HCT116 (cell line): ENCODE results near the gene PGS1. TPM values are rescaled to one million over a fixed set of nuclear protein-coding genes. Genes with fewer than 3 reads are reported as not detected.

Source experiments
- ATAC-seq: fragments of 200-7000 bp; cut with Tn5 transposase; 2 replicates; pipeline ENCODE4 v1.9.1; 2020; ENCODE audit warnings: mild to moderate bottlenecking, moderate library complexity
- BruUV-seq: library from RNA; stranded (reverse); fragments of 400-500 nt; replicated peaks from 2 replicates; lab custom pipeline; 2021; lab: Mats Ljungman, UMichigan
- CTCF ChIA-PET: fragments of 300-600 bp; sonication (Branson Sonifier 250); formaldehyde crosslinking; loops from one replicate; lab custom pipeline; 2021; ENCODE audit warnings: antibody characterized with exemption; lab: Charles Lee
- POLR2A ChIA-PET: fragments of 300-600, 350-600 bp; sonication (Branson Sonifier 250); formaldehyde crosslinking; loops from one replicate; lab custom pipeline; 2021; ENCODE audit warnings: antibody characterized with exemption; lab: Charles Lee
- RAD21 ChIA-PET, 2 experiments: fragments of 300-600 bp; sonication (Branson Sonifier 250); formaldehyde crosslinking; loops; one replicate each; lab custom pipeline; 2023; ENCODE audit warnings: low total read pairs in 2 of 2; ENCODE audit not compliant: uncharacterized antibody in 2 of 2, unreplicated experiment in 2 of 2, low non-redundant PET in 1 of 2; lab: Charles Lee
- DNase-seq: peaks from one replicate; pipeline ENCODE4 v3.0.0-alpha.2; 2010; ENCODE audit warnings: low read depth, low spot score
- H2AFZ ChIP-seq: fragments of 200-600 bp; shearing (Covaris generic), sonication (generic); 2 replicates; pipeline ENCODE4 v1.6.1; 2017; ENCODE audit warnings: low read depth, mixed run types, mixed read lengths, antibody characterized with exemption, low read length; ENCODE audit not compliant: poor library complexity, severe bottlenecking
- H3K27ac ChIP-seq: 2 replicates; pipeline ENCODE4 v1.5.1; 2012; ENCODE audit warnings: low read depth, low read length
- H3K27me3 ChIP-seq: fragments of 200-600 bp; sonication (generic); 2 replicates; pipeline ENCODE4 v1.6.1; 2016; ENCODE audit warnings: mixed run types, low read length, mixed read lengths; ENCODE audit not compliant: insufficient read depth
- H3K36me3 ChIP-seq, 2 experiments: fragments of 200-500 bp in 1 of 2; fragments of 200-600 bp in 1 of 2; sonication (Bioruptor generic) in 1 of 2; sonication (generic) in 1 of 2; 2 replicates each; pipeline versions ENCODE4 v1.5.1 to v1.6.1; 2014 to 2016; ENCODE audit warnings: low read length in 2 of 2, inconsistent platforms in 1 of 2, mixed read lengths in 1 of 2, mixed run types in 1 of 2; ENCODE audit not compliant: insufficient read depth in 2 of 2, control insufficient read depth in 1 of 2
- H3K4me1 ChIP-seq, 2 experiments: fragments of 200-600 bp in 1 of 2; sonication (generic) in 1 of 2; 2 replicates each; pipeline versions ENCODE4 v1.5.1 to v1.6.1; 2012 to 2017; ENCODE audit warnings: low read length in 2 of 2, inconsistent platforms in 1 of 2, mild to moderate bottlenecking in 1 of 2, mixed read lengths in 1 of 2, mixed run types in 1 of 2, moderate library complexity in 1 of 2; ENCODE audit not compliant: insufficient read depth in 2 of 2, control insufficient read depth in 1 of 2
- H3K4me2 ChIP-seq: fragments of 200-600 bp; sonication (generic); 2 replicates; pipeline ENCODE4 v1.6.1; 2017; ENCODE audit warnings: mixed run types, low read length, mixed read lengths
- H3K4me3 ChIP-seq, 2 experiments: fragments of 200-600 bp in 1 of 2; sonication (generic) in 1 of 2; replicated peaks in 1 of 2; 2 replicates each; pipeline ENCODE4 v1.5.1; 2011 to 2016; ENCODE audit warnings: low read length in 2 of 2, control low read depth in 1 of 2, low read depth in 1 of 2, mild to moderate bottlenecking in 1 of 2, mixed read lengths in 1 of 2, mixed run types in 1 of 2
- H3K79me2 ChIP-seq: fragments of 200-600 bp; sonication (generic); 2 replicates; pipeline ENCODE4 v1.6.1; 2017; ENCODE audit warnings: mild to moderate bottlenecking, mixed run types, low read length, moderate library complexity, mixed read lengths; ENCODE audit not compliant: insufficient read depth
- H3K9ac ChIP-seq: fragments of 200-600 bp; sonication (generic); 2 replicates; pipeline ENCODE4 v1.6.1; 2016; ENCODE audit warnings: low read length, mixed read lengths
- H3K9me2 ChIP-seq: fragments of 200-600 bp; sonication (generic), shearing (Covaris generic); 2 replicates; pipeline ENCODE4 v1.6.1; 2017; ENCODE audit warnings: mixed run types, mild to moderate bottlenecking, moderate library complexity; ENCODE audit not compliant: insufficient read depth
- H3K9me3 ChIP-seq, 2 experiments: fragments of 200-500 bp in 1 of 2; fragments of 200-600 bp in 1 of 2; sonication (Bioruptor generic) in 1 of 2; sonication (generic) in 1 of 2; 2 replicates each; pipeline ENCODE4 v1.6.1; 2014 to 2017; ENCODE audit warnings: low read length in 2 of 2, mixed read lengths in 2 of 2, inconsistent platforms in 1 of 2, low read depth in 1 of 2, mild to moderate bottlenecking in 1 of 2, mixed run types in 1 of 2, moderate library complexity in 1 of 2; ENCODE audit not compliant: control insufficient read depth in 1 of 2, insufficient read depth in 1 of 2
- H4K20me1 ChIP-seq: fragments of 200-600 bp; sonication (generic), shearing (Covaris generic); 2 replicates; pipeline ENCODE4 v1.6.1; 2017; ENCODE audit warnings: mixed run types, mild to moderate bottlenecking, moderate library complexity; ENCODE audit not compliant: insufficient read depth
- EZH2phosphoT487 ChIP-seq: fragments of 200-600 bp; IDR thresholded peaks from 2 replicates; pipeline ENCODE4 v1.6.1; 2018; ENCODE audit warnings: antibody characterized with exemption, borderline replicate concordance
- ZFX ChIP-seq: fragments of 450-650 bp; IDR thresholded peaks from 2 replicates; pipeline ENCODE4 v1.6.1; 2017
- ZNF274 ChIP-seq: fragments of 200-500 bp; sonication (Bioruptor generic); IDR thresholded peaks from 2 replicates; pipeline ENCODE4 v1.6.1; 2014; ENCODE audit warnings: mild to moderate bottlenecking, low read depth, low read length, inconsistent platforms
- intact Hi-C: fragments of 100-400 bp; cut with micrococcal nuclease; formaldehyde crosslinking; loops from 2 replicates; pipeline ENCODE4 v1.10.0; 2022
- total RNA-seq: library from RNA; stranded (reverse); gene quantifications from one replicate; pipeline ENCODE4 v1.2.1, GENCODE V29; 2021; ENCODE audit not compliant: unreplicated experiment
- TF ChIP-seq, protein P1 (sequence below): IDR thresholded peaks from 2 replicates; pipeline ENCODE4 v1.6.1; 2012; ENCODE audit warnings: low read depth

The PGS1 gene
- total RNA-seq, 1 experiment from 2014 or later, result 44.4 TPM

DNA sequence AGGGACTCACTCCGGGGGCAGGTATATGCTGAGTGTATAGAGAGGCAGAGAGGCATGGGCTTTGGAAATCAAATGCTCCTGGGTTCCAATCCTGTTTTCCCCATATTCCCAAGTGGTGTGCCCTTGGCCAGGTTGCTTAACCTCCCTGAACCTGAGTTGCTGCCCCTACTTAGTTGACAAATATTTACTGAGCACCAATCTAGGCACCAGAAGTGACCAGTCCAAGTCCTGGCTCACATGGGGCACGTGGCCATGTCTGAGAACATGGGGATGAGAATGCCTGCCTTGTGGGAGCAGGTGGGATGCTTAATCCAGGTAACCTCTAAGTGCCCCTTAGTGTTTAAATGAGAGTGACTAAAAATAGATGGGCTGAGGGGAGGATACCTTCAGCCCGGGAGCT is 22.7 kb upstream of the PGS1 start:
- ATAC-seq (no peak), DNase-seq (no peak)
- H3K27ac ChIP-seq, result no peak overlapping the region
- intact Hi-C loops, result no loop called here
- CTCF ChIA-PET, result no interaction called here
- H2AFZ ChIP-seq, result no peak overlapping the region
- no peaks in the 10 kb centered on the region for H3K9me3 ChIP-seq
- 0 out of 2 replicates have a peak overlapping the region, but pooled peaks have one; percentile 9 for H3K9ac ChIP-seq
- H3K4me1 ChIP-seq, result peaks cover 40 to 86% of the 10 kb centered on the region in 2 experiments
- H3K36me3 ChIP-seq, result peaks cover 15 to 22% of the 10 kb centered on the region in 2 experiments
- H3K4me3 ChIP-seq, result no peak overlapping the region
- POLR2A ChIA-PET, result interaction anchor here (1.0 kb wide), 1 partner anchor 21 kb away, joined by 3 read pairs; no protein-coding TSS in a partner anchor
- peaks cover 3% of the 10 kb centered on the region; the same call in 1 of the 2 replicates for H4K20me1 ChIP-seq
- BruUV-seq, result no TSS peak
- no peaks in the 10 kb centered on the region for H3K9me2 ChIP-seq
- no peaks in the 10 kb centered on the region for H3K27me3 ChIP-seq
- RAD21 ChIA-PET, result no interaction called here
- no peak overlapping the region for H3K4me2 ChIP-seq
- peaks cover 36% of the 10 kb centered on the region for H3K79me2 ChIP-seq
- TF ChIP-seq ZFX (0 out of 2 replicates have a peak, but pooled peaks have one; percentile 16), EZH2phosphoT487 (no peak), ZNF274 (no peak)
- TF ChIP-seq, protein P1, sequence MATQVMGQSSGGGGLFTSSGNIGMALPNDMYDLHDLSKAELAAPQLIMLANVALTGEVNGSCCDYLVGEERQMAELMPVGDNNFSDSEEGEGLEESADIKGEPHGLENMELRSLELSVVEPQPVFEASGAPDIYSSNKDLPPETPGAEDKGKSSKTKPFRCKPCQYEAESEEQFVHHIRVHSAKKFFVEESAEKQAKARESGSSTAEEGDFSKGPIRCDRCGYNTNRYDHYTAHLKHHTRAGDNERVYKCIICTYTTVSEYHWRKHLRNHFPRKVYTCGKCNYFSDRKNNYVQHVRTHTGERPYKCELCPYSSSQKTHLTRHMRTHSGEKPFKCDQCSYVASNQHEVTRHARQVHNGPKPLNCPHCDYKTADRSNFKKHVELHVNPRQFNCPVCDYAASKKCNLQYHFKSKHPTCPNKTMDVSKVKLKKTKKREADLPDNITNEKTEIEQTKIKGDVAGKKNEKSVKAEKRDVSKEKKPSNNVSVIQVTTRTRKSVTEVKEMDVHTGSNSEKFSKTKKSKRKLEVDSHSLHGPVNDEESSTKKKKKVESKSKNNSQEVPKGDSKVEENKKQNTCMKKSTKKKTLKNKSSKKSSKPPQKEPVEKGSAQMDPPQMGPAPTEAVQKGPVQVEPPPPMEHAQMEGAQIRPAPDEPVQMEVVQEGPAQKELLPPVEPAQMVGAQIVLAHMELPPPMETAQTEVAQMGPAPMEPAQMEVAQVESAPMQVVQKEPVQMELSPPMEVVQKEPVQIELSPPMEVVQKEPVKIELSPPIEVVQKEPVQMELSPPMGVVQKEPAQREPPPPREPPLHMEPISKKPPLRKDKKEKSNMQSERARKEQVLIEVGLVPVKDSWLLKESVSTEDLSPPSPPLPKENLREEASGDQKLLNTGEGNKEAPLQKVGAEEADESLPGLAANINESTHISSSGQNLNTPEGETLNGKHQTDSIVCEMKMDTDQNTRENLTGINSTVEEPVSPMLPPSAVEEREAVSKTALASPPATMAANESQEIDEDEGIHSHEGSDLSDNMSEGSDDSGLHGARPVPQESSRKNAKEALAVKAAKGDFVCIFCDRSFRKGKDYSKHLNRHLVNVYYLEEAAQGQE, result no peak
